Fibroblast of pulmonary artery (primary cell): ENCODE results near the gene PNKP.

Experiments used
- DNase-seq: peaks from one replicate; pipeline ENCODE4 v3.0.0-alpha.2; 2010; ENCODE audit warnings: low read depth
- H3K4me3 ChIP-seq: replicated peaks from 2 replicates; pipeline ENCODE4 v1.5.1; 2011; ENCODE audit warnings: low read depth, mild to moderate bottlenecking, control low read depth, low read length, moderate library complexity
- CTCF ChIP-seq: IDR thresholded peaks from 2 replicates; pipeline ENCODE4 v1.5.1; 2011; ENCODE audit warnings: mild to moderate bottlenecking, control low read depth, low read length, inconsistent platforms; ENCODE audit errors: missing control alignments

The PNKP gene

GRCh38 chr19:49858088-49858985, 9.0 kb downstream of the PNKP start:
- no peak for TF ChIP-seq CTCF
- no peak for DNase-seq
- H3K4me3 ChIP-seq: no peak overlapping the region

GRCh38 chr19:49857838-49858087, 9.6 kb downstream of the PNKP start:
- no peak for DNase-seq
- TF ChIP-seq CTCF: no peak
- H3K4me3 ChIP-seq: no peak overlapping the region

- no peak for TF ChIP-seq CTCF
- H3K4me3 ChIP-seq: no peak overlapping the region
- no peak for DNase-seq
These were observed 10.1 kb downstream of the PNKP start for GRCh38 chr19:49857061-49857837.

GRCh38 chr19:49856574-49857021, 10.8 kb downstream of the PNKP start:
- no peak for DNase-seq
- no peak for TF ChIP-seq CTCF
- no peak overlapping the region for H3K4me3 ChIP-seq

GRCh38 chr19:49855676-49856573, 11.5 kb downstream of the PNKP start:
- no peak for DNase-seq
- no peak for TF ChIP-seq CTCF
- H3K4me3 ChIP-seq: no peak overlapping the region

- no peak overlapping the region for H3K4me3 ChIP-seq
- no peak for DNase-seq
- no peak for TF ChIP-seq CTCF
These were observed 12.1 kb downstream of the PNKP start for GRCh38 chr19:49855277-49855675.
